Measurements from ENCODE around the gene HORMAD2.
"Not testable (repeated sequence)": the region's sequence is repeated elsewhere in the genome, so short reads cannot be mapped to it uniquely, and the experiment has no call there.

HORMAD2 gene

DNA sequence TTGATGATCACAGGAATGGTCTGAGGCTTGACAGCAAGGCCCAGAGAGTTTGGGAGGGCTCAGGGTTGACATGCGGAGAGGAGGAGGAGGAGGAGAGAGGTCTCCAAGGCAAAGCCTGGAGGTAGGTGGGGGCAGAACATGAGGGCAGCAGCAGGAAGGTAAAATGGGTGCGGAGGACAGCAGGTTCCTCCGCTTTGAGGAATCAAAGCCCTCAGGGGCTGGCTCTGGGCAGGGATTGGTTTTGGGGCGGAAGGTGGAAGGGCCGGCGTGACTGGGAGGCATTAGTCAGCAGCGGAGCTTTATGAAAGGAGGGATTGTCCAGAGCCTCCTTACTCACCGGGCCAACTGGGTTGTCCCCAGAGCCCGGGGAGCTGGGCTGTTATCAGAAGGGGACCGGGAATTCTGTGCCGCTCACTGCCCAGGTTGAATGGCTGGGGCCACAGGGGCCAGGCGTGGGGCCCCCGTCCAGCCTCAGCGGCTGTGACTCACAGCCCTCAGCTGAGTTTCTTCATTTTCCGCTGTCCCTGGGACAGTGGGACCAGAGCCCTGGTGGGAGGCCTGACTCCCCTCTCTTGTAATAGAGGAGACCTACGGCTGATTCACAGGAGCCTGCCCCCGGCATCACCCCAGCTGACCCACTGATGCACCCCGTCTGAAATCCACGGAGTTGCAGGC, 130.1 kb downstream of the HORMAD2 start:
- no peak for DNase-seq (ENCODE audit: low read depth)

DNA sequence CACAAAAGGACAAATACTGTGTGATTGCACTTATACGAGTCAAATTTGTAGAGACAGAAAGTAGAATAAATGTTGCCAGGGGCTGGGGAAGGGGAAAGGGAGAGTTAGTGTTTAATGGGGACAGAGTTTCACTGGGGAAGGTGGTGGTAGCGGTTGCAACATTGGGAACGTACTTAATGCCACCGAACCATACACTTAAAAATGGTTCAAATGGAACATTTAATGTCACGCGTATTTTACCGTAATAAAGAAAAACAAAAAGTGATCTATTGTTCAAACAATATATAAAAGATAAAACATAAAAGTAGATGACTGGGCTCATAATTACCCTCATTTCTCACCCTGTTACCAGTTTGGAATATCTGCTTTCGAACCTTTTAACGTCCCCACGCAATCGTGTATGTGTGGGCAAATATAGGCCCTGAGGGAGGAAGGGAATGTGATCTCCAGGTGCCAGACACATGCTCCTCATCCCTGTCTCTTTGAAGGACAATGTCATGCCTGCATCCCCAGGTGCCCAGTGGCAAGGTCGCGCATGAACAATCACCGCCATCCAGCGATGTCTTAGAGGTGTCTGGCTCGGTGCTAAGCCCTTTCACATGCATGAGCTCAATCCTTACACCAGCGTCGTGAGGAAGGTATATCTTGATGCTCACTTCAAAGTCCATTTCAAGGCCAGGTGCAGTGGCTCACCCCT, 131.0 kb downstream of the HORMAD2 start:
- no peak for DNase-seq (ENCODE audit: low read depth)

DNA sequence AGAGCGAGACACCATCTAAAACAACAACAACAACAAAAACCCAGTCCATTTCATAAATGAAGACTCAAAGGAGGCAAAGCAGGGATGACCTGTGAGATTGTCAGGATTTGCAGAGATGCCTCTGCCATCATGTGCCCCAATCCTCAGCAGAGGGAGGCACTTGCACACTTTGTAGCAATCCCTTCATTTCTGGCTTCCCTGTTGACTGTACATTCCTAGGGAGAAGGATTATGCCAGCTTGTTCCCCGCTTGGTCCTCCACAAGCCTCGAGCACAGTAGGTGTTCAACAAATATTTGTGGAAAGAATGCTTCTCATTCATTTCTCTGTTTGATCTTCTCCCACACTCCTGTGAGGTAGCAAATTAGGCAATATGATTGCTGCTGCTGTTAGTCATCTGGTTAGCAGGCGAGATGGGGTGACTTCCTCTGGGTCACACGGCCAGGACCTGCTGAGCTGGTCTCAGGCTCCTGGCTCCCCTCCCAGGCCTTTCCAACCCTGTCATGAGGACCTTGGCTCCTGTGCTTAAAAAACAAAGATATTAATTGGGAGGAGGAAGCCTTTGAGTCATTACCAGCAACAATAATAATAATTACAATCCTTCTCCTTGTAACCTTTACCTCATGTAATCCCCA, 132.2 kb downstream of the HORMAD2 start:
- DNase-seq (ENCODE audit: low read depth) = no peak

DNA sequence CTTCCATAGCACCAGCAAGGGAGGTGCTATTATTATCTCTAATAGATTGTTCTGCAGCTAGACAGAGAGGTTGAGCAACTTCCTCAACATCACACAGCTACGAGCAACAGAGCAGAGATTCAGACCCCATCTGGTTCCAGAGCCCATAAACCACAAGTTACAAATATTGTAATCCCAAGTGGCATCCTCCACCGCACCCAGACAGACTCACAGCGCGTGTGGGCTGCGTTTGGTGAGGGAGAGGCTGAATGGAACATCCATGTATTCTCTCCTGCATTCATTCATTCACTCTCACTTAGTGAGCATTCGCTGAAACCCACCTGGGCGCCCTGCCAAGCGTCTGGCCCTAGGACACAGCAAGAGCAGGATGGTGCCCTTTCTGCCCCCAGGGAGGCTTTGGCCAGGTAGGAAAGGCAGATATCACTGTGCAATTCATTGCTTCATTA, 132.8 kb downstream of the HORMAD2 start:
- no peak for DNase-seq (ENCODE audit: low read depth)

DNA sequence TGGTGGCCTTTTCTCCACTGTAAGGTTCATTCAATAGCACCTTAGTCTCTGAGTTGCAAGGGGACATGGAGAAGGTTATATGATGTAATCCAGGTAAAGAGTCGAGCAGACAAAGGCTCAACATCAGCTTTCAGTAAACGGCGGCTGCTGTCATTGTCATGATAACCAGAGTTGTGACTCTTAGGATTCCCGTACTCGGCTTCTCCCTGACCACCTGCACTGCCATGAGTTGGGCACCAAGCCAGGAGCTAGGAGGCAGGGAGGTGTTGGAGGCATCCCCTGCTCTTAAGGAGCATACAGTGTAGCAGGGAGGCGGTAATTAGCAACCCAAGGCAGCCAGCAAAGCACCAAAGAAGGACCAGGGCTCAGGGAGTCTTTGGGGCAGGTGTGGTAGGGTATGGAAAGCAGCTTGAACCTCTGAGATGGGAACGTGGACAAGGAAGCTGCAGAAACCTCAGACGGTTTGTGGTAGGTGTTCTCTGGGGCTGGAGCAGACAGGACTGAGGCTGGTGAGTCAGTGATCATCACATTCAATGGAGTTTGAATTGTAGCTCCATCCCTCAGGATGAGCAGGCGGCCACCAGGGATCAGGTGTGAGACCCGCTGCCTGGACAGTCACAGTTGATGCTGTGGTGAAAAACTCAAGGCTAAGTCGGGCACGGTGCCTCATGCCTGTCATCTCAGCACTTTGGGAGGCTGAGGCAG, 134.6 kb downstream of the HORMAD2 start:
- no peak for DNase-seq (ENCODE audit: low read depth)

DNA sequence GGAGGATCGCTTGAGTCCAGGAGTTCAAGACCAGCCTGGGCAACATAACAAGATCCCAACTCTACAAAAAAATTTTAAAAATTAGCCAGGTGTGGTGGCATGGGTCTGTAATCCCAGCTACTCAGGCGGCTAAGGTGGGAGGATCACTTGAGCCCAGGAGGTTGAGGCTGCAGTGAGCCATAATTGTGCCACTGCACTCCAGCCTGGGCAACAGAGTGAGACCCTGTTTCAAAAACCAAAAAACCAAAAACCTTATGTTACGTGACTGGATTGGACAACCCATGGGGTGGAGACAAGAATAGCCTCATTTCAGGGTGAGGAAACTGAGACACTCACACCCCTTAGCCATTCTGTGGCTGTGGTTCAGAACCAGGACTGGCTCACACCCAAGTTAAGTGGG, 136.0 kb downstream of the HORMAD2 start:
- not testable (repeated sequence) for DNase-seq (ENCODE audit: low read depth)

DNA sequence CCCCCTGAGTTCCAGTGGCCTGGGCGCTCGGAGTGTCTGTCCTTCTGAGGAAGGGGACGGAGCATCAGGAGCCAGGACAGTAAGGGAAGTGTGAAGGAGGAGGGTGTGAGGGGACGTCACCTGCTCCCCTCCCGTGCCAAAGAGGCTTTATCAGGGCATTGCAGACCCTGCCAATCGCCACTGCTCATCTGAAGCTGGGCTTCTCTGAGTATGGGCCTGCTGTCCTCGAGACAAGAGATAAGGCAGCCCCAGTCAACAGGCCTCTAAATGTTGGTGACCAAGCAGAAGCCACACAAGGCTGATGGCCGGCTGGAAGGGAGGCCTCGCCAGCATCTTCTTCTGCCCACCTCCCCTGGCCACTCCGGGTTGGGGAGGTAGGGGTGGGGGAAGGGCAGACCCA, 136.4 kb downstream of the HORMAD2 start:
- DNase-seq (ENCODE audit: low read depth) = no peak

DNA sequence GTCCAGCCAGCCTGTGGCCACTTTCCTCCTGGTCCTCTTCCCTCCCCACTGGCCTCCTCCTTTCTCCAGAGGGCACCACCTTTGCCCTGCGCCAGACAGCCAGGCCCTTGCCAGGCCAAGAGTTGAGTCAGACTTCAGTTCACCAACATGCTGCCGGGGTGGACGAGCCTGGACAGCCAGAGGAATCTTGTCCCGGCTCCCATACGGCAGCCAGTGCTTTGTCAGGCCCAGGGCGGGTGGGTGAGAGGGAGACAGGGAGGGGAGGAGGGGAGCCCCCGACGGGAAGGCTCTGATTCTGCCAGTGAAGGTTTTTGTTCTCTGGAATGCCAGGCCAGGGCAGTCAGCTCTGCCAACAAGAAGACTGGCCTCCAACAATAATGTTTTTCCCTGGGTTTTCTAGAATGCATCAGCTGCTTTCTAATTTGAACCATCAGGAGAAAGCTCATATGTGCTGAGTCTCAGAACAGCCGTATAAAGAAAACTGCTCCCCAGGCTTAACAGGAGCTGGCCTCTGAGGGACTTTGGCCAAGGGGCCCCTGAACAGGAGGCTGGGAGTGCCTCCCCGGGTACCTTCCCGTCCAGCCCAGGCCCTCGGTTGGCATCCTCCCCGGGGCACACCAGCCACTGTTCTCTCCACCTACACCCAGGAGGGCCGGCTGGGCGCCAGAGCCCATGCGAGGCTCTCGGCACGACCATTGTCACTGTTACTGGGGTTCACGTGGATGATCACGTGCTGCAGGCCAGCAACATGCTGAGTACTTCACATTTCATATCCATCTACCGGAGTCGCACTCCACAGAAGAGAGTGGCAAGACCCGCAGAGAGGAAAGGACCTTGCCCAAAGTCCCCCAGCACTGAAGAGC, 137.7 kb downstream of the HORMAD2 start:
- DNase-seq (ENCODE audit: low read depth) = no peak

DNA sequence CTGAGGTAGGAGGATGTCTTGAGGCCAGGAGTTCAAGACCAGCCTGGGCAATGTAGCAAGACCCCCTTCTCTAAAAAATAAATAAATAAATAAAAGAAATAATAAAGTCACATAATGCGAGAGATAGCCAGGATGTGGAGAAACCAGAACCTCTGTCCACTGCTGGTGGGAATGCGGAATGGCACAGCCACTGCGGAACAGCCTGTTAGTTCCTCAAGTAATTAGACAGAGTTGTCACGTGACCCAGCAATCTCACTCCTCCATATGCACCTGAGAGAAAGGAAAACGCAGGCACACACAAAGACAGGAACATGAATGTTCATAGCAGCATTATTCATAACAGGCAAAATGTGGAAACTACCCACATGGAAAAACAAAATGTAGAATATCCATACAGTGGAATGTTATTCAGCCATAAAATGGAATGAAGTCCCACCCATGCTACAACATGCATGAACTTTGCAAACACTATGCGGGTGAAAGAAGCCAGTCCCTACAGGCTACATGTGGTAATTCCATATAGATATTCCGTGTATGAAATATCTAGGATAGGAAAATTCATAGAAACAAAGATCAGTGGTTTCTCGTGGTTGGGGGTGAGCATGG, 138.9 kb downstream of the HORMAD2 start:
- DNase-seq (ENCODE audit: low read depth) = no peak

DNA sequence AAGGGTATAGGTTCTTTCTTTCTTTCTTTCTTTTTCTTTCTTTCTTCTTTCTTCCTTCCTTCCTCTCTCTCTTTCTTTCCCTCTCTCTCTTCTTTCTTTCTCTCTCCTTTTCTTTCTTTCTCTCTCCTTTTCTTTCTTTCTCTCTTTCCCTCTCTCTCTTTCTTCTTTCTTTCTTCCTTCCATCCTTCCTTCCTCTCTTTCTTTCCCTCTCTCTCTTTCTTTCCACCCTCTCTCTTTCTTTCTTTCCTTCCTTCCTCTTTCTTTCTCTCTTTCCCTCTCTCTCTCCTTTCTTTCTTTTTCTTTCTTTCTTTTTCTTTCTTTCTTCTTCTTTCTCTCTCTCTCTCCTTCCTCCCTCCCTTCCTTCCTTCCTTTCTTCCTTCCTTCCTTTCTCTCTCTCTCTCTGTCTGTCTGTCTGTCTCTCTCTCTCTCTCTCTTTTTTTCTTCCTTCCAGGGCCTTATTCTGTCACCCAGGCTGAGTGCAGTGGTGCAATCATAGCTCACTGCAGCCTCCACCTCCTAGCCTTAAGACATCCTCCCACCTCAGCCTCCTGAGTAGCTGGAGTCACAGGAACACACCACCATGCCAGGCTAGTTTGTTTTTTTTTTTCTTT, 139.5 kb downstream of the HORMAD2 start:
- DNase-seq (ENCODE audit: low read depth) = no peak

DNA sequence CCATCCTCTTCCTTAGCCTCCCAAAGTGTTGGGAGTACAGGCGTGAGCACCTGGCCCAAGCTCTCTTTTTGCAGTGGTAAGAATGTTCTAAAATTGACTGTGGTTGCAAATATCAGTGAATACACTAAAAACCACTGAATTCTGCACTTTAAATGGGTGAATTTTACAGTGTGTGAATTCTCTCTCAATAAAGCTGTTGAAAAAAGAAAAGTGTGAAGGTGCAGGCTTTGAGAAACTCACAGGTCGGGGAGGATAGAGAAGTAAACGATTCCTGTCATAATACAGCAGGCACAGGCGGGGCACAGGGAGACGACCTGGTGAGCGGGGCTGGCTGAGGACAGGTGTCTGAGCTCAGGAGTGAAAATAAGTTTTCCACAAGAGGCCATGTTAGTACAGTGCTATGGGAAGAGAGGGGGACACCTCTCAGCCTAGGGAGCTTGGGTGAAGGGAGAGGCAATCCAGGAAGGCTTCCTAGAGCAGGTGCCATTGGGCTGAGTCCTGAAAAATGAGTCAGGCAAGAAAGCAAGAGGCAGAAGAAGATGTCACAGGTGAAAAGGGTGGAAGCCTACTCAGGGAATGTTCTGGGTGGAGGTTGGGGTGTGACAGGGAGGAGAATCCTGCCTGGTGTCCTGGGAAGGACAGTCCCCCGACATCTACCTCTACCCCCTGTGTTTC, 140.2 kb downstream of the HORMAD2 start:
- DNase-seq (ENCODE audit: low read depth) = no peak

DNA sequence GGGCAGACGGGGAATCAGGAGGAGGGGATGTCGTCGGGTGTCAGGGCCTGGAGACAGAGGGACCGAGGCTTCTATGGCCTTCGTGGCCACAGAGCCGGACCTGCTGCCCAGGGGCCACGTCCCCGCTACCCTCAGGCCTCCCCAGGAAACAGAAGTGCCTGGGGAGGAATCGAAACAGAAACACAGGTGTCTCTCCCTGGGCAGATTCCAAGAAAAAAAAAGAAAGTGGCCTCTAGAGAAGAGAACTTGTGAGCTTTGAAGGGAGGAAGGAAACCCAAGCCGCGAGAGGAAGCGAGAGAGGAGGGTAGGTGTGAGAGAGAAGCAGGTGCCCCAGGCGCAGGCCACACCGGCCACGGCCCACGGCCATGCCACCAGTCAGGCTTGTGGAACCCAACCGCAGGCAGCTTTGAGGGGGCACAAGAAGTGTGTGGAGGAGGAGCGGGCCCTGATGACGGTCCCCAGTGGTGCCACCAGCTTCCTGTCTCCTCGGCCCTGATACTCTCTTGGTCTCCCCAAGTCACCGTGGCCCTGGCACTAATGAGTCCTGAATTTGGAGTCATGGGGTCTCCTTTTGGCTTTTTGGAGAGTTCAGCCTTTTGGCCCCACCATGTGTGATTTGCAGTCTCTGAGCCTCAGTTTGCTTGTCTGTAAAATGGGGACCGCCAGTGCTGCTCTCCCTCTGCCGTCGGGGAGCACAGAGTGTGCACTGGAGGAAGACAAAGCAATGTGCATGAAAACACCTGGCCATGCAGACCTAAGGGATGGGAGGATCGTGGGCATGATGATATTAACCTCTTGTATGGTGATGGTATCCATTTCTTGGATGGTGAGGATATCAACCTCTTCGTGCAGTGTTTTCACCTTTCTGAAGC, 141.1 kb downstream of the HORMAD2 start:
- no peak for DNase-seq (ENCODE audit: low read depth)

DNA sequence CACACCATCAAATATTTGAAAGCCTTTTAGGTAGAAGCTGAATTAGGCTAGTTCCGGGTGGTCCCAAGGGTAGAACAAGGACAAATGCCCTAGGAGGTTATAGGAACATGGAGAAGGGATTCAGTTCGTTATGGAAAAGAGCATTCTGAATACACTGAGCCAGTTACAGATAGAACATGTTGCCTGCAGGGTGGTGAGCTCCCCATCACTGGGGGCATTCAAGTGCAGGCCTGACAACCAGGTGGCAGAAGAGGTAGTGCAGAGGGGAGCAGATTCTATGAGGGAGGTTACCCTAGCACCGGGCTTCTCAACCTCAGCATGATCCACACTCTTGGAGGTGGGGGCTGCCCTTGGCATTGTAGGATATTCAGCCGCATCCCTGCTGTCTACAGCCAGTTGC, 142.1 kb downstream of the HORMAD2 start:
- DNase-seq (ENCODE audit: low read depth) = no peak

DNA sequence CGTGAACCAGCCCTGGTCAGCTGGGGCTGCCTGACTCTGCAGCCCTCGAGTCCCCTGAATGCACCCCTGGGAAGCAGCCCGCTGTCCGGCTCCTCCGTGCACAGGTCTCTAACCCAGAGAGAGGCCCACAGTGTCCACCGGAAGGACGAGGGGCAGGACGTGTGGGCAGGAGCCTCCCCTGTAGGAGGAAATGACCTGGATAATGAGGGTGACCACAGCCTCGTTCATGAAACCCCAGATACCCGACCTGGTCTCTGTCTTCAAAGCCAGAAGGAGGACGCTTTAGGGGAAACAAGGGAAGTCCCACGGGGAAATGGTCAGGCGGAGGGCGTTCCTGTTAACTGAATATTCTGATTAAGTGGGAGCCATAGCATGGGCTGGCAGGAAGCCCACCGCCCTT, 143.0 kb downstream of the HORMAD2 start:
- DNase-seq (ENCODE audit: low read depth) = no peak

DNA sequence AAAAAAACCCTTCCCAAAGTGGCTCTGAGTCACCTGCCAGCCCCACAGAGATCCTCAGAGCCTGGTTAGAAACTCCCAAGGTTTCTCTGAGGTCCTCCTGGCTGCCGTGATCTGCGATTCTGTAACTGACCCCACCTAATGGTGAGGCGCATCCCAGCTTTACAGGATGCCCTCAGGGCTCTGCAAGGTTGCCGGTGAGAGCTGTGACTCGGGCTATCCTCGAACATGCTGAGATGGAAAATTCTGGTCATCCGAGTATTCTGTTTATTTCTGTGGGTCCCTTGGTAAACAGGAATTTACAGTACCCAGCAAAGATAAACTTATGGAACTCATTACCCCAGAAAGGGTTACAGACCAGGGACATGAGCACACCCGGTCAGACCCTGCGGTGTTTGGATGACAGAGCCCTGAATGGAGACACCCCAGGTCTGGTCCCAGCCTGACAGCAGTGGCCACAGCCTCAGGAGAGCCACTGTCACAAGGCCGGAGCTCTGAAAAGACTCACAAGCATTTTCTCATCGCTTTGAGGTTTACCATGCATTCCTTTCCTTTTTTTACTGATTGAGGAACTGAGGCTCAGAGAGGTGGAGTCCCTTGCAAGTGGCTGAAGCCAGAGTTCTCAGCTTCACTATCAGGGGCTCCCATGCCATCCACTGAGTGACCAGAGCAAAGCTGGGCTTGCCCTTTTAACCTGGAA, 144.0 kb downstream of the HORMAD2 start:
- no peak for DNase-seq (ENCODE audit: low read depth)

DNA sequence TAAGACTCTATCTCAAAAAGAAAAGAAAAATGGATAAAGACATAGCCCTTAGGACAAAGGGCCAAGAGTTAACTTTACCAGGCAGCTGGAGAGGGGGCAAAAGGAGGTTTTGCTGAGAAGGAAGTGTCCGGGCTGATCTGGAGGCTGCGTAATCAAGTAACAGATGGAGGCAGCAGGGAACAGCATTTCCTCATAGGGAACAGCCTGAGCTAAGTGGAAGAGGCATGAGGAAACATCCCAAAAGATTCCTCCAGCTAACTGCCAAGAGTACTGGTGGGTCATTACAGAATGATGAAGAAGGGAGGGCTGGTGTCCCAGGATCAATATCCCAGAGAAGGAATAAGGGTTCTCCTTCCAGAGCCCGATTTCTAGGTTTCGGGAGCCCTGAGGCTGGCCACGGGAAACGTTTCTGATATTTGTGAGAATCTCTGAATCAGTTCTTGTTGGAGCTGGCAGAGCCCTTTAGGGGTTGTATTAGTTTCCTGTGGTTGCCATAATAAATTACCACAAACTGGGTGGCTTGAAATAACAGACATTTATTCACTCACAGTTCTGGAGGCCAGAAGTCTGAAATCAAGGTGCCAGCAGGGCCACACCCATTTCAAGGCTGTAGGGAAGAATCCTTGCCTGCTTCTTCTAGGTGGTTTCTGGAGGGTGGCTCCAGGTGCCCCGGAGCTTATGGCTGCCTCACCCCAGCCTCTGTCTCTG, 145.1 kb downstream of the HORMAD2 start:
- no peak for DNase-seq (ENCODE audit: low read depth)

DNA sequence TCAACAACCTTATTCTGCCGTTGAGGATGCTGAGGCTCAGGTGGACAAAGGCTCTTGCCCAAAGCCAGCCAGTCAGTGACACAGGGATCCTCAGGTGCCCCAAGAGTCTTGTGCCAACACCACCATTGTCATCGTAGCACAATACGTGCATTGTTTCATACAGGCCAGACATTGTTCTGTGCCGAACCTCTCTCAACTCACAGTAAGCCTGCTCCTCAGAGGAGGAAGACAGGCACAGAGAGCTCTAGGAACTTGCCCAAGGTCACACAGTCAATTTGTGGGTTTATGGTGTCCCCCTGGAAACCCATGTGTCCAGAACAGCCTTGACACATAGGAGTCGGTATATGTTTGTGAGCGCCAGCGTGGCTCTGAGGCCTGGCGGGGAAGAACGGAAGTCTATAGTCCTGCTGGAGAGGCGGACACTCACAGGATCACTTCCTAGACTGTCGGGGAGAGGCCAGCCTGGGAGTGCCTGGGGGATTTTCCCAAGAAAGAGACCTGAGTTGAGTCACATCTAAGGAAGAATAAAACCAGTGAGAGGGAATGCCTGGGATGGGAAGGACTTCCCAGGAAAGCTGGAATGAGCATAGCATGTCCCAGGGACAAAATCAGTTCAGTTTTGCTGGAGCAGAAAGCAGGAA, 146.0 kb downstream of the HORMAD2 start:
- DNase-seq (ENCODE audit: low read depth) = no peak

Data from stimulated activated CD8-positive, alpha-beta memory T cell treated with anti-CD3 and anti-CD28 coated beads, Interleukin-7, amount 100 ng/mL, for 24 hours (primary cell).